Suprapubic skin (tissue), 4 donors: Measurements from ENCODE around the gene DAND5.

Experiments
- EP300 ChIP-seq: sonication (generic); formaldehyde crosslinking; IDR thresholded peaks from one replicate; pipeline ENCODE4 v1.6.1; 2017; ENCODE audit warnings: antibody characterized with exemption
- POLR2A ChIP-seq, 2 donors: fragments of 450-650 bp; IDR thresholded peaks; one replicate each; pipeline ENCODE4 v1.6.1; 2017; ENCODE audit warnings: antibody characterized with exemption in 2 of 2, mild to moderate bottlenecking in 2 of 2, moderate library complexity in 2 of 2
- POLR2AphosphoS5 ChIP-seq, 3 donors: sonication (generic); formaldehyde crosslinking; IDR thresholded peaks; one replicate each; pipeline ENCODE4 v1.6.1; 2017; ENCODE audit warnings: antibody characterized with exemption in 3 of 3
- TF ChIP-seq, protein P1 (sequence below), 2 donors: fragments of 200-600 bp in 1 of 2; fragments of 450-650 bp in 1 of 2; sonication (generic) in 1 of 2; IDR thresholded peaks; one replicate each; pipeline ENCODE4 v1.5.1; 2016 to 2019; ENCODE audit warnings: antibody characterized with exemption in 2 of 2, mild to moderate bottlenecking in 1 of 2, moderate library complexity in 1 of 2

DNA sequence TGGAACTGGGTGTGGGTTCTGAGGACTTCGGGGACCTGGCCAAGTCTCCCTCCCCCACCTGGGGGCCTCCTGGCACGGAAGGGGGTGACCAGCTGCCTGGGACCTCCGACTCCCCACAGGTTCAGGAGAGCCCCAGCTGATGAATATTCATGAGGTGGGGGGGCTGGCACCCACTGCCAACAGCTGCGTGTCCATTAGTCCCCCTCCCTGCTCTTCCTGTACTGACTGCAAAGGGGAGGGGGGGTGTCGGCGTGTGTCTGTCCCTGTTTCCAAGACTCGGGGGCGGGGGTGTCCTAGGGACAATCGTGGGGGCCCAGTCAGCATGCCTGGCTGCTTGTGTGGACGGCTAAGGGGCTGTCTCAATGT, 15.3 kb downstream of the DAND5 start:
- no peak for TF ChIP-seq POLR2AphosphoS5 (IDR thresholded peaks at IDR 0.05)
- TF ChIP-seq POLR2A (IDR thresholded peaks at IDR 0.05): no peak
- TF ChIP-seq, protein P1, sequence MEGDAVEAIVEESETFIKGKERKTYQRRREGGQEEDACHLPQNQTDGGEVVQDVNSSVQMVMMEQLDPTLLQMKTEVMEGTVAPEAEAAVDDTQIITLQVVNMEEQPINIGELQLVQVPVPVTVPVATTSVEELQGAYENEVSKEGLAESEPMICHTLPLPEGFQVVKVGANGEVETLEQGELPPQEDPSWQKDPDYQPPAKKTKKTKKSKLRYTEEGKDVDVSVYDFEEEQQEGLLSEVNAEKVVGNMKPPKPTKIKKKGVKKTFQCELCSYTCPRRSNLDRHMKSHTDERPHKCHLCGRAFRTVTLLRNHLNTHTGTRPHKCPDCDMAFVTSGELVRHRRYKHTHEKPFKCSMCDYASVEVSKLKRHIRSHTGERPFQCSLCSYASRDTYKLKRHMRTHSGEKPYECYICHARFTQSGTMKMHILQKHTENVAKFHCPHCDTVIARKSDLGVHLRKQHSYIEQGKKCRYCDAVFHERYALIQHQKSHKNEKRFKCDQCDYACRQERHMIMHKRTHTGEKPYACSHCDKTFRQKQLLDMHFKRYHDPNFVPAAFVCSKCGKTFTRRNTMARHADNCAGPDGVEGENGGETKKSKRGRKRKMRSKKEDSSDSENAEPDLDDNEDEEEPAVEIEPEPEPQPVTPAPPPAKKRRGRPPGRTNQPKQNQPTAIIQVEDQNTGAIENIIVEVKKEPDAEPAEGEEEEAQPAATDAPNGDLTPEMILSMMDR (IDR thresholded peaks at IDR 0.05): no peak
- no peak for TF ChIP-seq EP300
